Central memory CD8-positive, alpha-beta T cell (primary cell): ENCODE data around the gene DLX4.
A peak's percentile ranks its signal among the peaks of the same experiment; 100 is the strongest.

ENCODE experiments used
- ATAC-seq: fragments of 150-1000 bp; cut with Tn5 transposase; replicated peaks from 2 replicates; pipeline ENCODE4 v1.10.0; 2022; ENCODE audit warnings: mild to moderate bottlenecking, moderate FRiP score, moderate number of reproducible peaks; ENCODE audit not compliant: poor library complexity, severe bottlenecking; ENCODE audit errors: extremely low read depth
- DNase-seq, 2 donors: peaks; one replicate each; pipeline ENCODE4 v3.0.0; 2021; ENCODE audit warnings: low spot score in 2 of 2
- H3K27ac Mint-ChIP-seq: one replicate; pipeline ENCODE4 v1.8.0; 2022; ENCODE audit warnings: low read depth, mild to moderate bottlenecking, moderate library complexity, mixed read lengths
- H3K27me3 Mint-ChIP-seq: one replicate; pipeline ENCODE4 v1.8.0; 2022; ENCODE audit warnings: mixed read lengths
- H3K36me3 Mint-ChIP-seq: one replicate; pipeline ENCODE4 v1.8.0; 2022; ENCODE audit warnings: mild to moderate bottlenecking, moderate library complexity, mixed read lengths; ENCODE audit not compliant: insufficient read depth
- H3K4me1 Mint-ChIP-seq: one replicate; pipeline ENCODE4 v1.8.0; 2022; ENCODE audit warnings: mixed read lengths
- H3K4me3 Mint-ChIP-seq: one replicate; pipeline ENCODE4 v1.8.0; 2022; ENCODE audit warnings: mild to moderate bottlenecking, moderate library complexity, mixed read lengths
- H3K9me3 Mint-ChIP-seq: one replicate; pipeline ENCODE4 v1.8.0; 2022; ENCODE audit warnings: mixed read lengths

DLX4 gene

GRCh38 chr17:49996495-49997300, 27.7 kb downstream of the DLX4 start:
- Mint-ChIP-seq H3K4me3 (peak overlapping the region; percentile 47), H3K36me3 (peaks cover 6% of the 10 kb centered on the region), H3K4me1 (peaks cover 24% of the 10 kb centered on the region), H3K27me3 (peaks cover 91% of the 10 kb centered on the region), H3K9me3 (no peaks in the 10 kb centered on the region), H3K27ac (no peak overlapping the region)
- DNase-seq (peak; percentile 37 to 73), ATAC-seq (peak; percentile 27)

GRCh38 chr17:49997301-49997650, 28.3 kb downstream of the DLX4 start:
- Mint-ChIP-seq H3K27ac (no peak overlapping the region), H3K9me3 (no peaks in the 10 kb centered on the region), H3K4me3 (peak overlapping the region; percentile 47), H3K36me3 (peaks cover 6% of the 10 kb centered on the region), H3K27me3 (peaks cover 91% of the 10 kb centered on the region), H3K4me1 (peaks cover 24% of the 10 kb centered on the region)
- ATAC-seq (no peak), DNase-seq (no peak)

- Mint-ChIP-seq H3K4me3 (no peak overlapping the region), H3K27ac (no peak overlapping the region), H3K27me3 (peaks cover 89% of the 10 kb centered on the region), H3K36me3 (peaks cover 6% of the 10 kb centered on the region), H3K9me3 (no peaks in the 10 kb centered on the region), H3K4me1 (peaks cover 24% of the 10 kb centered on the region)
- ATAC-seq: peak; percentile 85
- peak; percentile 77 for DNase-seq
Measured at GRCh38 chr17:49997773-49998703, 29.0 kb downstream of the DLX4 start.

- no peak for ATAC-seq
- peaks cover 21% of the 10 kb centered on the region for H3K4me1 Mint-ChIP-seq
- no peaks in the 10 kb centered on the region for H3K9me3 Mint-ChIP-seq
- no peak for DNase-seq
- peaks cover 6% of the 10 kb centered on the region for H3K36me3 Mint-ChIP-seq
- H3K27me3 Mint-ChIP-seq: peaks cover 79% of the 10 kb centered on the region
- no peak overlapping the region for H3K4me3 Mint-ChIP-seq
- H3K27ac Mint-ChIP-seq: no peak overlapping the region
Measured at GRCh38 chr17:49998836-49999511, 30.0 kb downstream of the DLX4 start.

- Mint-ChIP-seq H3K4me1 (no peaks in the 10 kb centered on the region), H3K27me3 (peaks cover 66% of the 10 kb centered on the region), H3K27ac (no peak overlapping the region), H3K4me3 (no peak overlapping the region), H3K36me3 (no peaks in the 10 kb centered on the region), H3K9me3 (peaks cover 3% of the 10 kb centered on the region)
- no peak for DNase-seq
- ATAC-seq: no peak
Measured at GRCh38 chr17:50003911-50004310, 34.9 kb downstream of the DLX4 start.

GRCh38 chr17:50009282-50009681, 40.3 kb downstream of the DLX4 start:
- no peaks in the 10 kb centered on the region for H3K4me1 Mint-ChIP-seq
- H3K9me3 Mint-ChIP-seq: peaks cover 11% of the 10 kb centered on the region
- ATAC-seq (no peak), DNase-seq (no peak)
- H3K36me3 Mint-ChIP-seq: no peaks in the 10 kb centered on the region
- H3K27me3 Mint-ChIP-seq: peaks cover 70% of the 10 kb centered on the region
- H3K4me3 Mint-ChIP-seq: no peak overlapping the region
- no peak overlapping the region for H3K27ac Mint-ChIP-seq

- Mint-ChIP-seq H3K9me3 (peaks cover 21% of the 10 kb centered on the region), H3K27me3 (peaks cover 49% of the 10 kb centered on the region), H3K36me3 (no peaks in the 10 kb centered on the region), H3K4me3 (no peak overlapping the region), H3K4me1 (no peaks in the 10 kb centered on the region), H3K27ac (no peak overlapping the region)
- ATAC-seq: no peak
- DNase-seq: no peak
Measured at GRCh38 chr17:50013079-50013478, 44.1 kb downstream of the DLX4 start.

- H3K4me3 Mint-ChIP-seq: no peak overlapping the region
- H3K4me1 Mint-ChIP-seq: no peaks in the 10 kb centered on the region
- H3K9me3 Mint-ChIP-seq: peaks cover 16% of the 10 kb centered on the region
- peaks cover 36% of the 10 kb centered on the region for H3K27me3 Mint-ChIP-seq
- ATAC-seq: no peak
- no peaks in the 10 kb centered on the region for H3K36me3 Mint-ChIP-seq
- no peak for DNase-seq
- H3K27ac Mint-ChIP-seq: no peak overlapping the region
Measured at GRCh38 chr17:50014471-50015088, 45.6 kb downstream of the DLX4 start.

- Mint-ChIP-seq H3K27ac (no peak overlapping the region), H3K9me3 (peaks cover 16% of the 10 kb centered on the region), H3K4me3 (no peak overlapping the region), H3K4me1 (no peaks in the 10 kb centered on the region), H3K27me3 (peaks cover 30% of the 10 kb centered on the region), H3K36me3 (no peaks in the 10 kb centered on the region)
- DNase-seq: no peak
- ATAC-seq: no peak
Measured at GRCh38 chr17:50015146-50015545, 46.2 kb downstream of the DLX4 start.

GRCh38 chr17:50018909-50019308, 49.9 kb downstream of the DLX4 start:
- H3K27me3 Mint-ChIP-seq: peaks cover 18% of the 10 kb centered on the region

GRCh38 chr17:50020841-50021599, 52.0 kb downstream of the DLX4 start:
- H3K4me3 Mint-ChIP-seq: no peak overlapping the region
- no peak for ATAC-seq
- H3K36me3 Mint-ChIP-seq: no peaks in the 10 kb centered on the region
- no peak overlapping the region for H3K27ac Mint-ChIP-seq
- H3K4me1 Mint-ChIP-seq: no peaks in the 10 kb centered on the region
- no peak for DNase-seq
- H3K9me3 Mint-ChIP-seq: no peaks in the 10 kb centered on the region
- H3K27me3 Mint-ChIP-seq: peaks cover 18% of the 10 kb centered on the region

More at GRCh38 chr17:50018909-50019308, 49.9 kb downstream of the DLX4 start:
- Mint-ChIP-seq H3K27ac (no peak overlapping the region), H3K4me3 (no peak overlapping the region), H3K36me3 (no peaks in the 10 kb centered on the region), H3K9me3 (peaks cover 10% of the 10 kb centered on the region), H3K4me1 (no peaks in the 10 kb centered on the region)
- no peak for ATAC-seq
- DNase-seq: no peak
